Upper lobe of right lung (tissue), 1 donor: ENCODE data around the gene ALDH1B1. TPM values are rescaled to one million over a fixed set of nuclear protein-coding genes. Genes with fewer than 3 reads are reported as not detected.

Experiments used
- ATAC-seq: fragments of 200-7000 bp; cut with Tn5 transposase; one replicate; pipeline ENCODE4 v1.9.1; 2020; ENCODE audit warnings: mild to moderate bottlenecking, moderate library complexity
- DNase-seq: peaks from one replicate; pipeline ENCODE4 v3.0.0-alpha.2; 2020
- H3K27ac ChIP-seq: fragments of 200-600 bp; one replicate; pipeline ENCODE4 v1.8.0; 2022
- H3K27me3 ChIP-seq: fragments of 200-600 bp; one replicate; pipeline ENCODE4 v1.8.0; 2022; ENCODE audit warnings: mild to moderate bottlenecking
- H3K36me3 ChIP-seq: fragments of 200-600 bp; one replicate; pipeline ENCODE4 v1.8.0; 2022
- H3K4me1 ChIP-seq: fragments of 200-600 bp; one replicate; pipeline ENCODE4 v1.8.0; 2022
- H3K4me3 ChIP-seq: fragments of 200-600 bp; one replicate; pipeline ENCODE4 v1.8.0; 2022; ENCODE audit warnings: mild to moderate bottlenecking
- H3K9me3 ChIP-seq: fragments of 200-600 bp; one replicate; pipeline ENCODE4 v1.8.0; 2022
- intact Hi-C: fragments of 100-400 bp; cut with DNase I; formaldehyde crosslinking; loops from one replicate; pipeline ENCODE4 v1.11.0; 2022
- total RNA-seq: library from RNA; stranded (reverse); fragmentation: NEBNext Ultra II Directional; extraction: Animal tissue kit (Norgen Biotek cat#: 25700); gene quantifications from one replicate; pipeline ENCODE4 v1.2.1, GENCODE V29; 2021
- TF ChIP-seq, protein P1 (sequence below): fragments of 200-600 bp; IDR thresholded peaks from one replicate; pipeline ENCODE4 v1.8.0; 2022; ENCODE audit warnings: antibody characterized with exemption
- donor health status: DM: no; HTN: yes; CAD: no; lungs with severe emphysema.

Gene ALDH1B1
- total RNA-seq, 1 donor from 2014 or later = 13.7 TPM

DNA sequence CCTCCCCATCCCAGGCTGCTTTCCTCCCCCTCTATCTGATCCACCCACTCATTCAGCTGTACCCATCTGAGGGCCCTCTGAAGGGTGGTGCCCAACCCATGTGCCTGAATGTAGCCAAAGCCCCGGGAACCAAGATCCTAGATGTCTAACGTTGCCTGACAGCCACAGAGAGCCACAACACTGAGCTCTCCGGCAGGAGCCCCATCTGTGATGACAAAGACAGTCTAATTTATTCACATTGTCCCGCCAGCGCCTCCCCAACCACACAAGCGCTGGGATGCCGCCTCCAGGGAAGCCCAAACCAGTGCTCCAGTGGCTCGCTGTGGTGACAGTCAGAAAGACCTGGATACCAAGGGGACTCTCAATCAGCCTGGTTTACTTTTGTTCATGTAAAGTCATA lies 23.4 kb downstream of the ALDH1B1 start:
- no peaks in the 10 kb centered on the region for H3K4me1 ChIP-seq
- TF ChIP-seq, protein P1, sequence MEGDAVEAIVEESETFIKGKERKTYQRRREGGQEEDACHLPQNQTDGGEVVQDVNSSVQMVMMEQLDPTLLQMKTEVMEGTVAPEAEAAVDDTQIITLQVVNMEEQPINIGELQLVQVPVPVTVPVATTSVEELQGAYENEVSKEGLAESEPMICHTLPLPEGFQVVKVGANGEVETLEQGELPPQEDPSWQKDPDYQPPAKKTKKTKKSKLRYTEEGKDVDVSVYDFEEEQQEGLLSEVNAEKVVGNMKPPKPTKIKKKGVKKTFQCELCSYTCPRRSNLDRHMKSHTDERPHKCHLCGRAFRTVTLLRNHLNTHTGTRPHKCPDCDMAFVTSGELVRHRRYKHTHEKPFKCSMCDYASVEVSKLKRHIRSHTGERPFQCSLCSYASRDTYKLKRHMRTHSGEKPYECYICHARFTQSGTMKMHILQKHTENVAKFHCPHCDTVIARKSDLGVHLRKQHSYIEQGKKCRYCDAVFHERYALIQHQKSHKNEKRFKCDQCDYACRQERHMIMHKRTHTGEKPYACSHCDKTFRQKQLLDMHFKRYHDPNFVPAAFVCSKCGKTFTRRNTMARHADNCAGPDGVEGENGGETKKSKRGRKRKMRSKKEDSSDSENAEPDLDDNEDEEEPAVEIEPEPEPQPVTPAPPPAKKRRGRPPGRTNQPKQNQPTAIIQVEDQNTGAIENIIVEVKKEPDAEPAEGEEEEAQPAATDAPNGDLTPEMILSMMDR = no peak
- H3K36me3 ChIP-seq = no peaks in the 10 kb centered on the region
- H3K27me3 ChIP-seq = peaks cover 4% of the 10 kb centered on the region
- H3K9me3 ChIP-seq = no peaks in the 10 kb centered on the region
- H3K4me3 ChIP-seq = no peak overlapping the region
- DNase-seq = no peak
- ATAC-seq = no peak
- intact Hi-C loops = no loop called here
- no peak overlapping the region for H3K27ac ChIP-seq

DNA sequence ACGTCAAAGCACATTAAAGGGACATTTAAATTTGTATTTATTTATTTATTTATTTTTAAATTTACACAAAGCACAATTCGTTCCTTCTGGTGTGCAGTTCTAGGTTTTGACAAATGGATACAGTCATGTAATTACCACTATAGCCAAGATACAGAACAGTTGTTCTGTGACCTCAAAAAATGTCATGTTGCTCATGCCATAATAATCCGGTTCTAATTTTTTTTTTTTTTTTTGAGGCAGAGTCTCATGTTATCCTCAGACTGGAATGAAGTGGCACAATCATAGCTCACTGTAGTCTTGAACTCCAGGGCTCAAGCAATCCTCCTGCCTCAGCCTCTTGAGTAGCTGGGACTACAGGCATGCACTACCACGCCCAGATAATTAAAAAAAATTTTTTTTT lies 24.0 kb downstream of the ALDH1B1 start:
- Histone ChIP-seq H3K4me3 (no peak overlapping the region), H3K36me3 (no peaks in the 10 kb centered on the region), H3K4me1 (no peaks in the 10 kb centered on the region), H3K27me3 (peaks cover 4% of the 10 kb centered on the region), H3K27ac (no peak overlapping the region), H3K9me3 (no peaks in the 10 kb centered on the region)
- TF ChIP-seq, protein P1 = no peak
- intact Hi-C loops = no loop called here
- no peak for ATAC-seq
- DNase-seq = no peak

DNA sequence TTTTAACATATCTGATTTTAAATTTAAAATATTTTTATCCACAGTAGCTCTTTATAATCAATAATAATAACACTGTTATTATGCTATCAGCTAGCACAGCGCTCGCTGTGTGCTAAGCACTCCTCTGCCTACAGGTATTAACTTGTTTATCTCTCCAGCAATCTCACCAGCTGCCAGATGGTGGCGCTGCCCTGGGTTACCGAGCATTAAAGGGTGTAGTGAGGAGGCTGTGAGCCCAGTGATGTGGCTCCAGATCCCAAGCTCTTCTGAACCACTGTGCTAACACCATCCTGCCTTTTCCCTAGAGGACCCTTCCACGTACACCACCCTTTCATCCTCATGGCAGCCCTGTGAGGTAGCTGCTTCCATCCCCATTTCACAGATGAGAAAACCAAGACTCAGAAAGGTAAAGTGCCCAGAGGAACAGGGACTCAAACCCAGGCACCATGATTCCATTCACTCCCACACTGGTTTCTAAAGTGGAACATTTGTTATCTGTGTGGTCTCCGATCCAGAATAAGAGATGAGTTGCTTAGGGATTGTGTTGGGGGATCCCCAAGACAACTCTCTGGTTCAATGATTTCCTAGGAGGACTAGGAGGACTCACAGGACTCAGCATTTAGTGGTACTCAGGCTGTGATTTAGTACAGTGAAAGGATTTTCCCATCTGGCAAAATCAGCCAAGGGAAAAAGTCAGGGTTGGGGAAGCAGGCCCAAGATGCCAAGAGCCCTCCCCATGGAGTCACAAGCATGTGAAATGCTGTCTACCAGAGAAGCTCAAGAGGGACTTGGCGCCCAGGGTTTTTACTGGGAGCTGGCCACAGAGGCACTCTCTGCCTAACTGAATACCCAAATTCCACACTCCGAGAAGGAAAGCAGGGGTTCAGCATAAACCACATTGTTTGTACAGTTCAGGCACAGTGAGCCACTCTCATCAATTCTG lies 24.8 kb downstream of the ALDH1B1 start:
- Histone ChIP-seq H3K4me1 (no peaks in the 10 kb centered on the region), H3K4me3 (no peak overlapping the region), H3K9me3 (no peaks in the 10 kb centered on the region), H3K27ac (no peak overlapping the region), H3K36me3 (no peaks in the 10 kb centered on the region), H3K27me3 (peaks cover 9% of the 10 kb centered on the region)
- ATAC-seq (peak; percentile 59), DNase-seq (no peak)
- intact Hi-C loops = no loop called here
- TF ChIP-seq, protein P1 = peak; percentile 47

DNA sequence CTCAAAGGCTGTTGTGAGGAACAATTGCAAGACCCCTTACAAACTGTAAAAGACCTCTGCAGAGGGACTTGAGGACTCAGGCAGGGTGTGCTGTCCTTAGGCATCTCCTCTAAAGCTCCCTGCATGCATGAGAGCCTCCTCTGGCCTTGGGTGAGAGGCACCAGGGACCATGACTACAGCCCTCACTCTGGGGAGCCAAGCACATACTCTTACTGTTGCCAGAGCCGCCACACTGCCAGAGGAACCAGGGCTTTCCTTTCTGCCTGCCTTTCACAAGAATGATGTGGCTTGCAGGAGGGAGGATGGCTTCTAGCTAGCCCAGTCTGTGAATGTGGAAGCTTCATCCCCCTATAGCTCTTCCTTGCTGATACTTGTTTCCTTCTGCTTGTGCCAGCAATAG lies 25.9 kb downstream of the ALDH1B1 start:
- intact Hi-C loops = no loop called here
- DNase-seq (no peak), ATAC-seq (no peak)
- Histone ChIP-seq H3K36me3 (no peaks in the 10 kb centered on the region), H3K4me1 (peaks cover 1% of the 10 kb centered on the region), H3K27ac (no peak overlapping the region), H3K27me3 (peaks cover 20% of the 10 kb centered on the region), H3K4me3 (no peak overlapping the region), H3K9me3 (no peaks in the 10 kb centered on the region)
- TF ChIP-seq, protein P1 = no peak

DNA sequence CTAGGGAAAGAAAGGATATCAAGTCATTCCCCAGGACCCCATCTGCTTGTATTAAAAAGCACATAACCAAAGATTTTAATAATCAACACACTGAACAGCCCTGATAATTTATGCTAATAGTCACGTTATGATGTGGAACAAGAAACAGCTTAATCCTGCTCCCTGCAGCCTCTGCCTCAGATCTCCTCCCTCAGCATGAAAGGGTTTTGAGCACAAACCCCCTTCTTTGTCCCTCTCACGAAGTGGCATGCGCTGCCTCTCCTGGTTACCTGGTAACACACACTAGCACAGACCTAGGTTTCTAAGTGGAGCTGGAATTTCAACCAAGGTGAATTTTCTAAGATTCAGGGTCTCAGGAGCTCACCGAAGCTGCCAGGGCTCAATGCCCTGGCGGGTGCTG lies 26.7 kb downstream of the ALDH1B1 start:
- Histone ChIP-seq H3K9me3 (no peaks in the 10 kb centered on the region), H3K4me3 (no peak overlapping the region), H3K4me1 (peaks cover 5% of the 10 kb centered on the region), H3K36me3 (no peaks in the 10 kb centered on the region), H3K27ac (no peak overlapping the region), H3K27me3 (peaks cover 25% of the 10 kb centered on the region)
- TF ChIP-seq, protein P1 = no peak
- ATAC-seq (no peak), DNase-seq (no peak)
- intact Hi-C loops = no loop called here
